HG03442 (cell line): Measurements from ENCODE around the gene CWC27.

Source experiments
- ATAC-seq: cut with Tn5 transposase; IDR thresholded peaks from one replicate; pipeline ENCODE4 v1.9.1; 2021; ENCODE audit warnings: mild to moderate bottlenecking, moderate library complexity; ENCODE audit not compliant: unreplicated experiment

CWC27 gene, protein sequence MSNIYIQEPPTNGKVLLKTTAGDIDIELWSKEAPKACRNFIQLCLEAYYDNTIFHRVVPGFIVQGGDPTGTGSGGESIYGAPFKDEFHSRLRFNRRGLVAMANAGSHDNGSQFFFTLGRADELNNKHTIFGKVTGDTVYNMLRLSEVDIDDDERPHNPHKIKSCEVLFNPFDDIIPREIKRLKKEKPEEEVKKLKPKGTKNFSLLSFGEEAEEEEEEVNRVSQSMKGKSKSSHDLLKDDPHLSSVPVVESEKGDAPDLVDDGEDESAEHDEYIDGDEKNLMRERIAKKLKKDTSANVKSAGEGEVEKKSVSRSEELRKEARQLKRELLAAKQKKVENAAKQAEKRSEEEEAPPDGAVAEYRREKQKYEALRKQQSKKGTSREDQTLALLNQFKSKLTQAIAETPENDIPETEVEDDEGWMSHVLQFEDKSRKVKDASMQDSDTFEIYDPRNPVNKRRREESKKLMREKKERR

DNA sequence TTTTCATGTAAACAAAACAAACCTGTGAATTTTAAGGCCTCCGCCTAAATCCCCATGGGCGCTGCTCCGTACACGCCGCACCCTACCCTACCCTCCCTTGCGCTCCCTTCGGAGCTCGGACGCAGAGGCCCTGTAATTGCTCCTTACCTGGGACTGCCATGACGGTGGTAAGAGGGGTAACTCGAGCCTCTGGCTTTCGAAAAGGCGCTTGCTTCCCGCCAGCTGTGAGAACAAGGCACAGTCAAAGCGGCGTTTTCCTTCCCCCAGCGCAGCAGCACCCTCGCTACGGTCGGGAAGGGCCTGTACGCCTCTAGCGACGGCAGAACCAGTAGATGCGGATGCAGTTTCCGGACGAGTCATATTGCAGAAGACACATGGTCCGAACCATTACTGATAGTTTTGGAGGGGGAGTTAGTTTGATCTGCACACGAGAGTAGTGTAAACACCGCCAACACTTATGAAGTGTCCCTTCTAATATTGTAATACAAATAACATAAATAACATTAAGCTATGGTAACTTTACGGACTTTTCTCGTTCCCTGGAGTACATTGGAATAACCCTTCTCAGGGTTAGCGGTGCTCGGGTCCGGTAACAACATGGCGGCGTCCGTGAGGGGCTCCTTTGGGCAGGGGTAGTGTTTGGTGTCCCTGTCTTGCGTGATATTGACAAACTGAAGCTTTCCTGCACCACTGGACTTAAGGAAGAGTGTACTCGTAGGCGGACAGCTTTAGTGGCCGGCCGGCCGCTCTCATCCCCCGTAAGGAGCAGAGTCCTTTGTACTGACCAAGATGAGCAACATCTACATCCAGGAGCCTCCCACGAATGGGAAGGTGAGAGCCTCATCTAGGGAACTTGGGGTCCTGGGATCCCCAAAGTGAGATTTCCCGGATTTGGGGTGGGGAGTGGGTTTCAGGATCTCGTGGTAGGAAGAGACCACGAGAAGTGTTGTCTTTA is at the start of gene CWC27, which contains the start of gene SREK1IP1:
Gene CWC27 (plus strand): TSS at position 573 of the 955 bp plus-strand sequence. CDS start 217 bp downstream, at position 790.
Gene SREK1IP1 (minus strand): TSS at position 334 of the 955 bp plus-strand sequence. CDS start 174 bp downstream, at position 160.
- ATAC-seq, result peak; percentile 97

DNA sequence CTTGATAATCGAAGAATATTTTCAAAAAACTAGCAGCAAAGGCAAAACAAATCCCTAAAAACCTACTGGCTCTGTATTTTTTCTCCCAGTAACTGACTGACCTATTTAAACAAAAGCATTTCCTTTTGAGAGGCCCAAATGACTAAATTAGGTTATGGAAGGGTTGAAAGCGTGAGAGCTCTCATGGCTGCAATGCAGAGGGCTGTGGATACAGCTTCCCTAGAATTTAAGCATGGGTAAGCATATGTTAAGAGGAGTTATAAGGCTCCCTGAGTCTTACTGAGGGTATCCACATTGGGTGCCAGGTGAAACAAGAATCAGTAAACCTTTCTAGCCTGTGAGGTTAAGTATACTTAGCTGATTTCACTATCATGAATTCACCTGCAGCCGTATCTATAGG is 46.1 kb upstream of the CWC27 start:
- no peak for ATAC-seq

DNA sequence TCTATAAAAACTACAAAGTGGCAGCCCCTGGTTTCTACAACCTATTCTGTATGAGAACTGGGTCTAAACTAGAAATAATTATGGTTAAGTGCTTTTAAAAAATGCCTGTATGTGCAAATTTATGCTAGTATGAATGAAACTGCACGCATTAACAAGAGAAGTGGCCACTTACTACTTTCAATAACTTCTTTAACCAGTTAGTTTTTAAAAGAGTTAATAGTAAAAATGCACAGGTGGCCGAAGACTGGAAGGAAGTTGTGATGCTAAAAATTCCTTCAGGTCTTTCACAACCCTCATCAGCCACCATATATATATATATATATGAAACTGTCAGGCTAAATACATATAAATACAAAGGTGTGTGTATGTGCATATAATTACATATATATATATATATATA is 41.6 kb upstream of the CWC27 start:
- ATAC-seq, result no peak

DNA sequence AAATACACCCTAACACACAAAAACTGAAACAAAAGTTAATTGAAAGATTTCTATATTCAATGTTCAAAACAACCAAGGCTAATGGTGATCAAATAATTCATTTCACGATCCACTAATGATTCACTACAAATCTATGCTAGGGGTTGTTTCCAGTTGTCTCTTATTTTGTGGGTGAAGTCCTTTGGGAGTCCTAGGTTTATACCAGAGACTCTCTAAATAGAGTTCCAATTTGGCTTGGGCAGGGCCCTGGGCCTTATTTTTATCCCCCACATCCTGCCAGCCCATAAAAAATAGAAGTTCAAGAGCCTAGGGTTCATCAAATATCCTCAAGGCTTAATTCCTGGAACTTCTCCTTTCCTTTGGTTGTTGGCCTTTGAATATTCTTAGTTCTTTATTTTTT is 26.3 kb upstream of the CWC27 start:
- ATAC-seq, result no peak

DNA sequence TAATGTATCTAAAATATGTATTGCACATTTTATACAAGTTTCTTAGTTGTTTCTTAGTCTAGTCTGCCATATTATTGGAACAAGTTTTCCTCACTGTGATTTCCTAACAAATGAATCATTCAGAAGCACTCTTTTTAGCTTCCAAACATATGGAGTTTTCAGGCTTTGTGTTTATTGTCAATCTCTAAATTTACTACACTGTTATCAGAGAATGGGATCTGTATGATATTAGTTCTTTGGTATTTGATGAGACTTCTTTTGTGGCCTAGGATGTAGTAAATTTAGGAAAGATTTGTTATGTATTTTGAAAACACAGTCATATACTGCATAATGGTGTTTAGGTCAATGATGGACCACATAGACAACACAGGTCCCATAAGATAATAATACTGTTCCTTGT is 25.9 kb upstream of the CWC27 start:
- no peak for ATAC-seq

DNA sequence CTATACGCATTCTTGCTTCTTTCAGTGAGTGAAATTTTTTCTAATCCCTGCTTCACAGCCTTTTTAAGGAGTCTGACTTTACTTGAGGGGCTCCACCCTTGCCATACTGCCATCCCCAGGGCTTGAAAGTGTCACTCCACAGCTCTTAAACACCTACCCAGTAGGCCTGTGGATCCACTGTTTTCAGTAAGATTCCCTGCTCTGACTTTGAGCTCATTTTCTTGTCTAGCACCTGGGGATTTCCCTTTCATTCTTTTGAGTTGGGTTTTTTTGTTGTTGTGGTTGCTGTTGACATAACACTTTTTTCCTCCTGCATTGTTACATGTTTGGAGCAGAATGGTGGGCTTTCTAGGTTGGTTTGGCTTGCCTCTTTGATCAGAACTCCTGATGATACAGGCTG is 23.8 kb upstream of the CWC27 start:
- peak; percentile 40 for ATAC-seq

DNA sequence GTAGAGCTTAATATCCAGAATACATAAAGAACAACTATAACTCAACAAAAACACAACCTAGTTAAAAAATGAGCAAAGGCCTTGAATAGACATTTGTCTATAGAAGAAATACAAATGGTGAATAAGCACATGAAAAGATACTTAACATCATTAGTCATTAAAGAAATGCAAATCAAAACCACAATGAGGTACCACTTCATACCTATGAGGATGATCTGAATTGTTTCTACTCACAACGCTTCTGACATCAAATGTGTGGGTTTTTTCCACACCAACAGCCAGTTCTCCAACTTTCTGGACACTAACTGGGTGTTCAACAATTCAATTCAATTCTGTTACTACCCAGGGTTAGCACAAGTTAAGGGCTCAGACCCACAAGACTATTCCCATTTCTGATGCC is 22.3 kb upstream of the CWC27 start:
- ATAC-seq, result no peak

DNA sequence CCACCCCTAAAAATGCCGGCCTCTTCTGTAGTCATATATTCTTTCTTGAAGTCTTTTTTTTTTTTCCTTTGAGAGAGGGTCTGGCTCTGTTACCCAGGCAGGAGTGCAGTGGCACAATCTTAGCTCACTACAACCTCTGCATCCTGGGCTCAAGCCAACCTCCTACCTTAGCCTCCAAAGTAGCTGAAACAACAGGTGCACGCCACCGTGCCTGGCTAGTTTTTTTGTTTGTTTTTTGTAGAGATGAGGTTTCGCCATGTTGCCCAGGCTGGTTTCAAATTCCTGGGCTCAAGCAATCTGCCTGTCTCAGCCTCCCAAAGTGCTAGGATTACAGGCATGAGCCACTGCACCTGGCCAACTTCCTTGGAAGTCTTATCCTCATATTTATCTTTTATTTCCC is 19.3 kb upstream of the CWC27 start:
- ATAC-seq, result no peak

DNA sequence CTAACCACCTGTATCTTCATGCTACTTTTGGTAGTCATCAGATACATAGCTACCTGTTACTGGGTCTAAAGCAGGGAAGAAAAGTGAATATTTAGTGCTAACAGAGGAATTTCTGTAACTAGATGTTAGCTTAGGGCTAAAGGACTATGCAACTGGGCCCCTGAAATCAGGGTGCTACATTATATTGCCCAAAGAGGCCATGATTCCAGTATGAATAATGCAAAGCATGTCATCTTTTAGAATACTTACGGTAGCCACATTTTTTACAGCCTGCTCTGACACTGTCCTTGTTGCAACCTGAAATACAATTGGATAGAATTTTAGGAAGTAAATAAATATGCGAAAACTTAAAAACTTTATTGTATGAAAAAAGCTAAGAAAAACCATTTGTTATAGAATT is 14.7 kb upstream of the CWC27 start:
- ATAC-seq, result no peak

DNA sequence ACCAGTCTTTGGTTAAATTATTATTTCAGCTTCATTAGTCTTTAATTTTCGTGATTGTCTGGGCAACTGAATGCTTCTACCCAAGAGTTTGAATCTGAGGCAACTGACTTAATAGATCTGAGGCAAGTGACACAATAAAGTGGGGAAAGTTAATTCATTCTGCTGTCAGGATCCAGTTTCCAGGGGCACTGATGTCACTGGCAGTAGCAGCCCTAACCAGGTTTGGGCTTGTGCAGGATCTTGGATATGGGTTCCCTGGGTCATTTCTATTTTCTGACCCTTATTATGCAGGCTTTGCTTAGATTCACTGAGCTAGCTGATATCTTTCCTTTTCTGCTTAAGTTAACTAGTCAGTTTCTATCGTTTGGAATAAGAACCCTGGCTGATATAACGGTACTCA is 9.8 kb upstream of the CWC27 start:
- no peak for ATAC-seq

DNA sequence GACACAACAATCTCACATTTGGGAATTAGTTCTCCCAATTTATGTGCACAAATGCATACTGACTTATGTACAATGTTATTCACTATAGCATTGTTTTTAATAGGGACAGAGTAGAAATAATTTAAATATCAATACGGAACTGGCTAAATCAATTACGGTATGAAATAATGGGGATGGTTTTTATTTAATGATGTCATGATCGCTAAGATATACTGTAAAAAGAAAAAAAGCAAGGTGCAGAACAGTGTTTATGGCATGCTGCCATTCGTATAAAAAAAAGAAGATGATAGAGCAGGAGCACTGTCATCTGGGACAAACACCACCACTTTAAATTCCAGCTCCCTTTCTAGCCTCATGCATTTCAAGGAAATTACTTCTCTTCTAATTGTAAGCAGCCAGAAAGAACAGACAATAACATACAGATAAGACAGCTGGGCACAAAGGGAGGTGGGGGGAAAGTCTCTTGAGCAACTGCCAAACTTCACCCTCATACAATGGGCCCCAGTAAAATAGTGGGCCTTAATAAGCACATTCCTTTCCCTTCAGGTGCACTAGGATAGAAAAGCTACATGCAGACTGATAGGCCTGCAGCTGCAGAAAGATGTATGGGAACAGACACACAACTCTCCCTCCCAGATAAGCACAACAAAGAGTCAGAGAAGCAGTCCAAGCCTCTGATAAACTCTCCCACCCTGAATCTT is 8.6 kb upstream of the CWC27 start:
- no peak for ATAC-seq

DNA sequence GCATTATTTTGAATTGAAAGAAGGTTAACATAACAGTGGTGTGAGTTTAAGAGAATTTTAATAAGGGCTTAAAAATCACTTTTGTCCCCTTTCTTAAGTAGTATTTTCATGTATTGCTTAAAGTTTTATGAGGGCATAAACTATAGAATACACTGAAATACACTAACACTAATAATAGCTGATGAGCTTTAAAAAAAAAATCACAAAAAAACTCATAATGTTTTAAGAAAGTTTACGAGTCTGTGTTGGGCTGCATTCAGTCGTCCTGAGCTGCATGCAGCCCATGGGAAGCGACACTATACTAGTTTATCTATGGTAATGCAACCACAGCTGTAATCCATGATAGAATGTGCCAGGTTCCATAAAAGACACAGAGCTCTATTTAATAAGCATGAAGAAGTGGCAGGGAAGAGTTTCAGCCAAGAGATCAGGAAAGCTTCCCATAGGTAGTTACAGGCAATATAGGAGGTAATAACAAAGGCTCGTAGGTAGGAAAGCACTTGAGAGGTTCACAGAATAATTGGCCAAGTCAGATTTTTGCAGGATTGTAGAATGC is 4.7 kb upstream of the CWC27 start:
- ATAC-seq, result no peak

DNA sequence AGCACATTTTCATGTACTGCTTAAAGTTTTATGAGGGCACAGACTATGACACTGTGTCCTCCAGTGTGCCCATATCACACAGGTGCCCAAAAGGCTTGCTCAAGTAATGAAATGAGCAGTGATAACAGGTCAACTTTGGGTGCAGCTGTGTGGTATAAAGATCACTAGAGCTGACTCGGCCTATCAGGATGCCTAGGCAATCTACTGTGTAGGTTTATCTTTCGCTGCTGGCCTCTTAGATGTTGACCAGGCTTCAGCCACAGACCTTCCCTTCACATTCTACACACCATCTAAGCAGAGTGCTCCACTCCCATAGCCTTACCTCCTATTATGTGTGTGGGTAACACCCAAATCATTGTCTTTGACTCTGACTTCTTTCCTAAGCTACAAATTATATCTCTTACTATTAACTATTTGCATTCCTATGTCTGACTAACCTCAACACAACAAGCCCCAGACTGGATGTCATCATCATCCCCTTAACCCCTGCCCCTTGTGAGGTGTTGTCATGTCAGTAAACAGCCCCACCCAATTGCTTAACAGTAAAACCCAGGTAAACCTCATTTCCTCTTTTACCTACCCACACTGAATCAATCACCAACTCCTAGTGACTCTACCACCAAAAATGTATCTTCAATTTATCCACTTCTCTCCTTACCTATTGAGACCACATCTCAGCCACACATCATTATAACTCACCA is 2.8 kb upstream of the CWC27 start:
- ATAC-seq, result no peak

DNA sequence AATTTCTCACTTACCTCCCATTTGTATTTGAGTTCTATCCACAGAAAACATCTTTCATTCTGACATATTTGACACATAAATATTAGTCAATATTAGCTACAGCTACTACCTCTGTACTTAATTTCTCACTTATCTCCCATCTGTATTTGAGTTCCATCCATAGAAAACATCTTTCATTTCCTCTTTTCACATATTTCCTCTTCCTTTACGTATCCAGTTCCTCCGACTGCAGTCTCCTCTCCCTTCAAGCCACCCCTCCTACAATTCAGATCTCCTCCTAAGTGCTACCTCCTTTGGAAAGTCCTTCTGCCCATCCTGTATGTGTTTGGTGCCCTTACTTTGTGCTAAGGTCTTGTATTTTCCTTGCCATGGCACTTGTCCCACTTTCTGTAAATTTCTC is 1.8 kb upstream of the CWC27 start:
- no peak for ATAC-seq

DNA sequence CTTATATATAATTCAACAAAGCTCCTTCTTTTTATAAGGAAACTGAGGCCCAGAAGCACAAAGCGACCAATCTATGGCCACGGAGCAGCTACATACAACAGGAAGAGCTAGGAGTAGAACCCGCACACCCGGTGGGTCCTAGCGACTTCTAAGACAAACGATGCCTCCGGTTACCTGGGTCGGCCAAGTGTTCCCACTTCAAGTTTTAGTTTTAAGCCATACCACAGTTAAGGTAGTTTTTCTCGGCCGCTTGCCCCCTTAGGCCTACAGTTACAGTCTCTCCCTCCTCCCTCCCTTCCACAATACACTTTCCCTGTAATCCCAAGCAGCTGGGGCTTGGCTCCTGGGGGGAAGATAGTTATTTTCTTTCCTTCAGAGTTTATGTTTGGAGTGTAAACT is 772 bp upstream of the CWC27 start:
- ATAC-seq, result peak; percentile 2

DNA sequence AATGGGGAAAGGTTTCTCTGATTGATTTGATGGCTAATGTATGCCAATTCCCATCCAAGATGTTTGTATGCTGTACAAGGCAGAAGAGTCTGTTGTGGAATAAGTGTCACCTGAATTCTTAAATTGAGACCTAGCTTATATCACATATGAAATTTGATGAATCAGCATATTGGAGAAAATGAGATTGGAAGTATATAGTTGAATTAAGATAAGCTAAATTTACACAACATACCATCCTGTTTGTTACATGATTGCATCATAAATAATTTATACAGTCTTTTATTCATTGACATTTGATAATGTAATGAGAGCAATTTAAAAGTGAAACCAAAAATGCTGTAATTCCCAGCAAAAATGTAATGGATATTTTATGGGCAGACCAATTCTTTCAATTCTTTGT is 1.1 kb downstream of the CWC27 start:
- no peak for ATAC-seq

DNA sequence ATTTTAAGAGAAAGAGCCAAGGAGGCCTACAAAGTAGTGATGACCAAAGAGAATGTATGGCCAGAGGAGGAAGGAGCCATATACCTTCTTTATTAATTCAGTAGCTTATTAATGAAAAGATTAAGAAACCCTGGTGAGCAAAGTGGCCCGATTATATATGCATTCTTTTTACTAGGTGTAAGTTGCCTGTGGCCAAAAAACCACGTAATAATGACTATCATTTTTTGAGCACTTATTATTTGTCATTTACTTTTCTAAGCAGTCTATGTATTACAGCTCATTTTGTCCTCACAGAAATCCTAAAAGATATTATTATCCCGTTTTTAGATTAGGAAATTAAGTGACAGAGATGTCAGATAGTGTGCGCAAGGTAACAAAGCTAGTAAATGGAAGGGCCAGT is 3.0 kb downstream of the CWC27 start:
- no peak for ATAC-seq

DNA sequence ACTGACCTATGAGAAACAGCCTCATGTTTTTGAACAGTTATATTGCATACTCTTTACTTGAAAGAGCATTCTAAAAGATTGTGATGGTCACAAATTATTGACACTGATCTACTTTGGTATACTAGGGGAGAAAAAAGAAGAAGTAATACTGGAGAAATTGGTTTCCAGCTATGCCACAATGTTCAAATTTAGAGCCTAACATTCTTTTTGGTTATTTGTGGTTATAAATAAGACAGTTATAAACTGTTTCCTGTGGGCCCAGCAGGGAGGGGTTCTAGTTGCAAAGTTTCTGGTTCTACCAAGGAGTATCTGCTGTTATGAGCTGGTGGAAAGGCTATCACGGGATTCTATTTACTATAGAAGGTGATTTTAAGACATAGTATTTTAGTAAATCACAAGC is 4.8 kb downstream of the CWC27 start:
- ATAC-seq, result peak; percentile 57

DNA sequence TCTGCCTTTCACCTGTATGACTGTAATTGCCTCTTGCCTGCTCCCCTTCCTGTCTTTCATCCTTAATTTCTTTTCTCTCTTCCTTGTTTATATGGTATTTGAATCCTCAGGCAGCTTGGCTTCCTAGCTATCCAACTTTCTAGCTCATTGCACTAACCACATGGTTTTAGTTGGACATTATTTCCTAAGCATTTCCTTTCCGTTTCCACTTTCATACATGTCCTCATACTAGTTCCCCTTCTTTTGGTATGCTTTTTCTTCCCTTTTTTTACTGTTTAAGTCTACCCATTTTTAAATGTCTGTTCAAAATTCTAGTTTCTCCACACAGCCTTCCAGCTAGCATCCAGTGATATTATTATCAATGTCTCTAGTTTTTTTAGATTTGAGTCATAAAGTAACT is 6.6 kb downstream of the CWC27 start:
- no peak for ATAC-seq

DNA sequence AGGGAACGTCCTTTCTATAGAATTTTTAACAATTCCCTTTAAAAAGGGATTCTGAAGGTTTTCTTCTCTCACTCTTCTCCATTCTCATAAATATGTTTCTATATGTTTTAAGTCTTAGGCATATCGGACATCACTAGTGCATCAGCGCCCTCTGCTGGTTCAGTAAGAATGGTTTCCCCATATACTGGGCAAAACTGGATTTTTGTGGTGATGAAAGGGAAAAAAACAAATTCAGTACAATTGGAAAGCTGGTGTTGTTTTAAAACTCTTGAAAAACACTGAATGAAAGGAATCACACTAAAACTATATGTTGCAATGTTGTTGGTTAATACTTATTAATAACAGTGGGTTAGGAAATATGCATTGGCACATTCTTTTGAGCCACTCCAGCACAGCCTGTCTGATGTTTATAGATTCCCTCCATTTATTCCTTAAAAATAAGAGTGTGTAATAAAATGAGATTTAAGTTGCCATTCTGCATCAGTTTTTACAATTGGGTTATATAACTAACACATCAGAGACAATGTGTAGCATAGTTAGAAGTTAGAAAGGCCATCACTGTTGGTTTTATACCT is 15.8 kb downstream of the CWC27 start:
- peak; percentile 88 for ATAC-seq
